OCI-LY1 (cell line): ENCODE data around the gene VCAN.

Experiments
- CTCF ChIP-seq: fragments of 200-600 bp; sonication (generic), shearing (Covaris generic); IDR thresholded peaks from 2 replicates; pipeline ENCODE4 v1.5.1; 2017; ENCODE audit warnings: mild to moderate bottlenecking, antibody characterized with exemption, low read length, moderate library complexity, mixed read lengths
- EZH2 ChIP-seq: fragments of 200-600 bp; sonication (generic), shearing (Covaris generic); IDR thresholded peaks from 2 replicates; pipeline ENCODE4 v1.8.0; 2017; ENCODE audit warnings: borderline replicate concordance, mixed run types, mild to moderate bottlenecking, antibody characterized with exemption, low read length, moderate library complexity, mixed read lengths

GRCh38 chr5:83516377-83516776 is 44.8 kb downstream of the VCAN start:
- TF ChIP-seq CTCF (no peak), EZH2 (no peak)
